DOHH2 (cell line): ENCODE data around the gene PSAP.

Experiments used
- EZH2phosphoT487 ChIP-seq: fragments of 200-600 bp; sonication (generic); IDR thresholded peaks from 2 replicates; pipeline ENCODE4 v1.6.1; 2017; ENCODE audit warnings: borderline replicate concordance, mild to moderate bottlenecking, antibody characterized with exemption, low read length, moderate library complexity, mixed read lengths
- TF ChIP-seq, protein P1 (sequence below): fragments of 200-600 bp; sonication (generic); IDR thresholded peaks from one replicate; pipeline ENCODE4 v1.5.1; 2014; ENCODE audit warnings: antibody characterized with exemption, mild to moderate bottlenecking, low read depth, low read length; ENCODE audit not compliant: poor library complexity, severe bottlenecking

DNA sequence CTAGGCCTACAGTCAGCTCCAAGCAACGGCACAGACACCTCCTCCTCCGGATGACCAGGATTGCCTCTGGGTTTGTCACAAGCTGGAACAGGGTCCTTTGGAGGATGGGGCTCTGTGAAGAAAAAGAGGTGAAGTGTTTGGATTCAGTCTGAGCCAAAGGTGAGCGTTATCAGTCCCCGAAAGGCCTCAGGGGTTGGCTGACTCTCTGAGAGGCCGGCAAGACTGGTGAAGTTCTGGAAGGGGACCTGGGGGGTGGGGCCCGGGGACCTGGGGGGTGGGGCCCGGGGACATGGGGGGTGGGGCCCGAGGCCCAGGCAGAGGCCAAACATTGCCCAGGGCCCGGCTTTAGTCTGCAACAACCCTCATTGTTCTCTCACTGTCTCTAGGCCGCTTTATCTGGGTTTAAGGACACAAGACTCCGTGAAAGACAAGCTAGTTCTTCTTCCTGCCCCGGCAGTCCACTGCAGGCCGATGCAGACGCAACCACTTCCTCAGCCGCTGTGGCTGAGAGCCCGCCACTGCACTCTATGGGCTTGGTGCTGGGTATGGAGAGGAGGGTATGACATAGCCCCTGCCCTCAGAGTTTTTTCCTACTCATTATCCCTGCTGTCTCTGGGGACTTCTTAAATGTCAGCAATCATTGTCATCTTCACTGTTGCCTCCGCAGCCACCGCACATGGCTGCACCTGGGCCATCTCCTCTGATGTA is 27.4 kb upstream of the PSAP start:
- TF ChIP-seq, protein P1, sequence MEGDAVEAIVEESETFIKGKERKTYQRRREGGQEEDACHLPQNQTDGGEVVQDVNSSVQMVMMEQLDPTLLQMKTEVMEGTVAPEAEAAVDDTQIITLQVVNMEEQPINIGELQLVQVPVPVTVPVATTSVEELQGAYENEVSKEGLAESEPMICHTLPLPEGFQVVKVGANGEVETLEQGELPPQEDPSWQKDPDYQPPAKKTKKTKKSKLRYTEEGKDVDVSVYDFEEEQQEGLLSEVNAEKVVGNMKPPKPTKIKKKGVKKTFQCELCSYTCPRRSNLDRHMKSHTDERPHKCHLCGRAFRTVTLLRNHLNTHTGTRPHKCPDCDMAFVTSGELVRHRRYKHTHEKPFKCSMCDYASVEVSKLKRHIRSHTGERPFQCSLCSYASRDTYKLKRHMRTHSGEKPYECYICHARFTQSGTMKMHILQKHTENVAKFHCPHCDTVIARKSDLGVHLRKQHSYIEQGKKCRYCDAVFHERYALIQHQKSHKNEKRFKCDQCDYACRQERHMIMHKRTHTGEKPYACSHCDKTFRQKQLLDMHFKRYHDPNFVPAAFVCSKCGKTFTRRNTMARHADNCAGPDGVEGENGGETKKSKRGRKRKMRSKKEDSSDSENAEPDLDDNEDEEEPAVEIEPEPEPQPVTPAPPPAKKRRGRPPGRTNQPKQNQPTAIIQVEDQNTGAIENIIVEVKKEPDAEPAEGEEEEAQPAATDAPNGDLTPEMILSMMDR, result no peak
- TF ChIP-seq EZH2phosphoT487, result 0 out of 2 replicates have a peak, but pooled peaks have one; percentile 51
